SK-N-SH (cell line): ENCODE measurements around the gene GIMAP4.

ENCODE experiments used
- CTCF ChIP-seq: fragments of 200-600 bp; sonication (generic); IDR thresholded peaks from 2 replicates; pipeline ENCODE4 v1.6.1; 2017; ENCODE audit warnings: antibody characterized with exemption, mild to moderate bottlenecking, moderate library complexity
- EZH2phosphoT487 ChIP-seq: fragments of 200-600 bp; sonication (generic); IDR thresholded peaks from 2 replicates; pipeline ENCODE4 v1.6.1; 2017; ENCODE audit warnings: low read depth, mixed run types, mild to moderate bottlenecking, antibody characterized with exemption, moderate library complexity, borderline replicate concordance
- GATA2 ChIP-seq: sonication (generic); formaldehyde crosslinking; IDR thresholded peaks from 2 replicates; pipeline ENCODE4 v1.5.0; 2020; ENCODE audit warnings: mild to moderate bottlenecking, missing genetic modification reagents
- NRF1 ChIP-seq: IDR thresholded peaks from 2 replicates; pipeline ENCODE4 v1.6.1; 2012; ENCODE audit warnings: low read depth, mild to moderate bottlenecking, low read length
- SMC3 ChIP-seq: IDR thresholded peaks from 2 replicates; pipeline ENCODE4 v1.6.1; 2012; ENCODE audit warnings: low read depth, low read length, improper control_type of control experiment
- YY1 ChIP-seq: IDR thresholded peaks from 2 replicates; pipeline ENCODE4 v1.4.0; 2012; ENCODE audit warnings: low read depth, mild to moderate bottlenecking

DNA sequence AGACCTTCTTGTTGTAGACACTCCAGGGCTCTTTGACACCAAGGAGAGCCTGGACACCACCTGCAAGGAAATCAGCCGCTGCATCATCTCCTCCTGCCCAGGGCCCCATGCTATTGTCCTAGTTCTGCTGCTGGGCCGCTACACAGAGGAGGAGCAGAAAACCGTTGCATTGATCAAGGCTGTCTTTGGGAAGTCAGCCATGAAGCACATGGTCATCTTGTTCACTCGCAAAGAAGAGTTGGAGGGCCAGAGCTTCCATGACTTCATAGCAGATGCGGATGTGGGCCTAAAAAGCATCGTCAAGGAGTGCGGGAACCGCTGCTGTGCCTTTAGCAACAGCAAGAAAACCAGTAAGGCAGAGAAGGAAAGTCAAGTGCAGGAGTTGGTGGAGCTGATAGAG, 47.0 kb upstream of the GIMAP4 start:
- no peak for TF ChIP-seq CTCF
- no peak for TF ChIP-seq NRF1
- TF ChIP-seq GATA2 (CRISPR knock-in tag), result no peak
- no peak for TF ChIP-seq EZH2phosphoT487
- TF ChIP-seq SMC3, result no peak
- TF ChIP-seq YY1, result no peak
